ENCODE data around the gene MAFG. TPM values are rescaled to one million over a fixed set of nuclear protein-coding genes. Genes with fewer than 3 reads are reported as not detected.

The MAFG gene
- total RNA-seq, 2 experiments from 2014 or later, result 12.4 to 14.1 TPM

- no peak for TF ChIP-seq CTCF (IDR thresholded peaks at IDR 0.05)
- DNase-seq (no peak), ATAC-seq (no peak)
- ChIA-PET CTCF (interaction anchor here (0.7 to 3.6 kb wide), 2 partner anchors 56 to 58 kb away, joined by 3 to 23 read pairs; partner anchors contain the start of gene CENPX), POLR2A (interaction anchor here (1.2 kb wide), 1 partner anchor 11 kb away, joined by 3 read pairs; no protein-coding TSS in a partner anchor)
- no peaks in the 10 kb centered on the region for H3K9me3 Mint-ChIP-seq
- intact Hi-C loops (cut with micrococcal nuclease), result no loop called here
- H3K27ac Mint-ChIP-seq, result no peak overlapping the region
- H3K4me1 Mint-ChIP-seq (ENCODE audit: low read depth), result peaks cover 13% of the 10 kb centered on the region
- H3K36me3 Mint-ChIP-seq (ENCODE audit: low read depth), result no peaks in the 10 kb centered on the region
- H3K27me3 Mint-ChIP-seq, result peaks cover 6% of the 10 kb centered on the region
- H3K4me3 Mint-ChIP-seq, result no peak overlapping the region
Observed at GRCh38 chr17:81964081-81964849, 36.7 kb upstream of the MAFG start.

- intact Hi-C loops (cut with micrococcal nuclease), result no loop called here
- peaks cover 19% of the 10 kb centered on the region for H3K27me3 Mint-ChIP-seq
- no peak overlapping the region for H3K27ac Mint-ChIP-seq
- H3K4me1 Mint-ChIP-seq (ENCODE audit: low read depth), result peaks cover 4% of the 10 kb centered on the region
- no peak for TF ChIP-seq CTCF (IDR thresholded peaks at IDR 0.05)
- no peaks in the 10 kb centered on the region for H3K9me3 Mint-ChIP-seq
- no peak for ATAC-seq
- no peak for DNase-seq
- no peak overlapping the region for H3K4me3 Mint-ChIP-seq
- POLR2A ChIA-PET, result interaction anchor here (1.1 to 1.2 kb wide), 2 partner anchors 11 to 12 kb away, joined by 3 to 5 read pairs; no protein-coding TSS in a partner anchor
- H3K36me3 Mint-ChIP-seq (ENCODE audit: low read depth), result no peaks in the 10 kb centered on the region
- CTCF ChIA-PET, result interaction anchor here (1.6 kb wide), 1 partner anchor 57 kb away, joined by 8 read pairs; no protein-coding TSS in a partner anchor
Observed at GRCh38 chr17:81962499-81963441, 35.2 kb upstream of the MAFG start.

GRCh38 chr17:81961521-81962498 is 34.3 kb upstream of the MAFG start:
- CTCF ChIA-PET, result interaction anchor here (1.6 to 3.0 kb wide), 2 partner anchors 58 to 76 kb away, joined by 8 to 16 read pairs; partner anchors contain the start of gene DCXR
- intact Hi-C loops (cut with micrococcal nuclease), result no loop called here
- Mint-ChIP-seq H3K4me3 (no peak overlapping the region), H3K27ac (no peak overlapping the region), H3K9me3 (no peaks in the 10 kb centered on the region), H3K4me1 (ENCODE audit: low read depth) (peaks cover 4% of the 10 kb centered on the region), H3K36me3 (ENCODE audit: low read depth) (no peaks in the 10 kb centered on the region), H3K27me3 (peaks cover 21% of the 10 kb centered on the region)
- POLR2A ChIA-PET, result interaction anchor here (1.1 kb wide), 1 partner anchor 10 kb away, joined by 5 read pairs; no protein-coding TSS in a partner anchor
- DNase-seq, result no peak
- ATAC-seq, result no peak
- no peak for TF ChIP-seq CTCF (IDR thresholded peaks at IDR 0.05)

GRCh38 chr17:81961087-81961511 is 33.6 kb upstream of the MAFG start, which contains the start of gene NOTUM:
Gene NOTUM (minus strand): TSS chr17:81961187. CDS start chr17:81960909, 278 bp downstream.
- no peaks in the 10 kb centered on the region for H3K9me3 Mint-ChIP-seq
- CTCF ChIA-PET, result interaction anchor here (1.9 to 3.0 kb wide), 5 partner anchors 12 to 76 kb away, joined by 12 to 121 read pairs (median 16); partner anchors contain the start of genes ASPSCR1, CENPX, DCXR and LRRC45
- no peak within 1 kb of the TSS for H3K27ac Mint-ChIP-seq
- H3K36me3 Mint-ChIP-seq (ENCODE audit: low read depth), result no peaks in the 10 kb centered on the region
- POLR2A ChIA-PET, result interaction anchor here (2.0 kb wide), 1 partner anchor 14 kb away, joined by 4 read pairs; no protein-coding TSS in a partner anchor
- intact Hi-C loops (cut with micrococcal nuclease), result no loop called here
- no peak for TF ChIP-seq CTCF (IDR thresholded peaks at IDR 0.05)
- peaks cover 4% of the 10 kb centered on the region for H3K4me1 Mint-ChIP-seq (ENCODE audit: low read depth)
- no peak for DNase-seq
- peaks cover 21% of the 10 kb centered on the region for H3K27me3 Mint-ChIP-seq
- no peak for ATAC-seq
- H3K4me3 Mint-ChIP-seq, result no peak within 1 kb of the TSS
